MM.1S (cell line): ENCODE data around the gene SORL1.

Source experiments
- CTCF ChIP-seq: fragments of 300-600 bp; sonication (generic); IDR thresholded peaks from 2 replicates; pipeline ENCODE4 v1.5.1; 2016; ENCODE audit warnings: antibody characterized with exemption, low read length, mixed read lengths
- EZH2 ChIP-seq: fragments of 300-600 bp; sonication (generic); optimal IDR thresholded peaks from 2 replicates; pipeline ENCODE3; 2017; ENCODE audit warnings: low read depth, mild to moderate bottlenecking, antibody characterized with exemption, low read length, mixed read lengths

GRCh38 chr11:121464352-121464946 is 12.3 kb downstream of the SORL1 start:
- TF ChIP-seq CTCF: no peak
- TF ChIP-seq EZH2: no peak
